HG03565 (cell line): Measurements from ENCODE around the gene LRIG2.
A peak's percentile ranks its signal among the peaks of the same experiment; 100 is the strongest.
"Not testable (repeated sequence)": the region's sequence is repeated elsewhere in the genome, so short reads cannot be mapped to it uniquely, and the experiment has no call there.

Source experiments
- ATAC-seq: cut with Tn5 transposase; IDR thresholded peaks from one replicate; pipeline ENCODE4 v1.9.1; 2021; ENCODE audit warnings: mild to moderate bottlenecking, moderate library complexity; ENCODE audit not compliant: unreplicated experiment

LRIG2 gene

DNA sequence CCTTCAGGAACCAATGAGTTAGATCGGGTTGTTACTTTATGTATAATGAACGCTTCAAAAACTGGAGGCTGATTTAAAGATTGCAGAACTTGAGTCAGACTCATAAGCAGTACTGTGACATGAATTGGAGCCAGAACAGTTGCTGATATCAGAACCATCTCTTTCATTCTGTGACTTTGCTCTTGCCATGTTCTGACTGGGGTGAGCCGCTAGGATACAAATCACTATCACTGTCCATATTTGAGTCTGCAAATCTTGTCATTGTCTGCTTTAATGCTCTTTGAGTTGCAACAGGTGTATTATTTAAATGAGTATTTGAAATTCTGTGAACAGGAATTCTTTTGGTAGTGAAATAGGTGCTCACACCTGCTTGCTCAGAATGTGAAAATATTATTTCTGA lies 52.5 kb downstream of the LRIG2 start:
- no peak for ATAC-seq

DNA sequence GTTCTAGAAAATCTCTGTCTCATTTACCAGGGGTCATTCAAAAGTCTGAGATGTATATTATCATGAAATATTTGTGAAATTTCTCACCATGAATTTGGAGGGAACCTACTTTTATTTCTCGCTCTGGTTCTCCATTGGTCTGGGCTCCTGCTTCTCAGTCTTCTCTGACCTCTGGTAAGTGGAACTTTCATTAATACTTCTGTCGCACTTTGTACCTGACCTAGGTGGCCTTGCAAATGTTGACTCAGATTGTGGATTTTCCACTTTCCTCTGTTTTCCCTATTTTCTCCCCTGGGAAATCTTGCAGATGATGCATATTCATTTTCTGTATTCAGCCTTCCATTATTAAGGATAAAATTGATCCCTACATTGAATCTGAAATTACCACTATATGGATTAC lies 53.2 kb downstream of the LRIG2 start:
- ATAC-seq = no peak

DNA sequence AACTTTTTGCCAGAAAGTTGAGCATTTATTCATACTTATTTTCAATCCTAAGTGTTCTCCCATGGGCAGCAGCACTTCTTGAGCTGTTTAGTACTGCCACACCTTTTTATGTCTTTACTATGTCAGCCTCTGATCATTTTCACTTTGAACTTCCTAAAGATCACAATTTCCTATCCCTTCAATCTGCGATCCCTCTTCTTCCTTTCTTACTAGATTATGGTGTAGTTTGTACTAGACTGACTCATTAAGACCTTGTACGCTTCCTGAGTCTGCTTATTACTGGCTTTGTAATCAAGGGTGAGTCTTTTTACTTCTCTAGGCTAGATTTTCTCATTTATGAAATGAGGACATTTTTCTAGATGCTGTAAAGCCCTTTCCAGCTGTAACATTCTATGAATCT lies 55.1 kb downstream of the LRIG2 start:
- no peak for ATAC-seq

DNA sequence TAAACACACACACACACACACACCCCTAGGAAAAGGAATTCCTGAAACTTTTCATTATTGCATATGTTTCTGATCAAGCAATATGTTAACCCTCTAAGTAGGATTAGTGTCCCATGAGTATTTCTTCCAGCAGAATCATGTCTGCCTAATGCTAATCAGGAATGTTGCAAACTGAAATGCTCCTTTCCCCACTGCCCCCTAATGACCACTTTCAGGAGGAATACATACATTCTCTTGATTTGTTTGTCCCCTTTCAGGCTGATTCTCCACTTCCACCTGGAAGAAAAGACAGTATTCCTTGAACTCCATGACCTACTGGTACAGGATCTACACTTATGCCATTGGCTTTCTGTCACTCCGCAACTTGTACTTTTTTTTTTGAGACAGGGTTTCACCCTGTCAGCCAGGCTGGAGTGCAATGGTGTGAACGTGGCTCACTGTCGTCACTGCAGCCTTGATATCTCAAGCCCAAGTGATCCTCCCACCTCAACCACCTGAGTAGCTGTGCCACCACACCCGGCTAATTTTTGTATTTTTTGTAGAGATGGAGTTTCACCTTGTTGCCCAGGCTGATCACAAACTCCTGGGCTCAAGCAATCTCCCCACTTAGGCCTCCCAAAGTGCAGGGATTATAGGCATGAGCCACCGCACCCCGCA lies 56.7 kb downstream of the LRIG2 start:
- ATAC-seq = no peak

DNA sequence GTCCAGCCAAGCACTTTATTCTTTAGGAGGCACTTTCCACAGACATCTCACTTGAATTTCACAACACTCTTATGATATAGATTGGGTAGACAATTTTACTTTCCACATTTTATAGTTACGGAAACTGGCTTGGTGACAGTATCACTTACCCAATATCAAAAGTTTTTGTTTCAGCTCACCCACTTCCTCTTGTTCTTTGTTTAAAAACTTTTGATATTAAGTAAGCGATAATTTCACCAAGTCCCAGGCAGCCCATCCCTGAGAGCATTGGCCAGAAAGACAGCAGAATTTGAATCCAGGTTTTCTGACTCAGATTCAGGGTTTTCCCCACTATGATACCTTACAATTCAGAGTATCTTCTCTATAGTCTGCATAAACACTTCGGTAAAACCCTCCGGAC lies 60.0 kb downstream of the LRIG2 start:
- no peak for ATAC-seq

DNA sequence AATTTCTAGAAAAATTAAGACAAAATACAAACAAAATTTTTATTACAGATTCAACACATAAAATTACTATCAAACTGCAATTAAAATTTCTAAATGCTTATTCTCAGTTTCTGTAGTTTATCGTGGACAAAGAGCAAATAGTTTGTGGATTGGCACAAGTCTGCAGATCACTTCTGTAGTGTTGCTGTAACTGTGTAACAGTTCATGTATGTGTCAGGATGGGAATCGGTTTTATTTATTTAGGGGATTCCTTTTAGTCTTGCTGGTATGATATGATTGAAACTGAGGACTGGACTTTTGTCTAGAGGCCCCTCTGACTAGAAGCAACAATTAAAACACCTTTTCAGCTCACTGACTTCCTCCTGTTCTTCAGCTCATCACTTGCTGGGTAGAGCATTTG lies 60.8 kb downstream of the LRIG2 start:
- no peak for ATAC-seq

DNA sequence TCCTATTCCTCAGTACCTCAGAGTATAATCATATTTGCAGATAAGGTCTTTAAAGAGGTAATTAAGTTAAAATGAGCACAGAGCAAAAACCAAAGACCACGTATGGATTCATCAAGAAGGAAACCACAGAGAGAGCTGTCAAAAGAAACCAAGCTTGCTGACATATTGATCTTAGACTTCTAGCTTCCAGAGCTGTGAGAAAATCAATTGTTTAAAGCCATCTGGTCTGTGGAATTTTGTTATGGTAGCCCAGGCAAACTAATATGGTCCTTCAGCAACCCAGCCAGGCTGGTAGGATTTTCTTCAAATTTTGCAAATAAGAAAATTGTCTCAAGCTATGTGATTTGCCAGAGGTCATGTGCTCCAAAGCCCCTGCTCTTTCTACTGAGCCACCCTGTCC lies 62.5 kb downstream of the LRIG2 start:
- no peak for ATAC-seq

DNA sequence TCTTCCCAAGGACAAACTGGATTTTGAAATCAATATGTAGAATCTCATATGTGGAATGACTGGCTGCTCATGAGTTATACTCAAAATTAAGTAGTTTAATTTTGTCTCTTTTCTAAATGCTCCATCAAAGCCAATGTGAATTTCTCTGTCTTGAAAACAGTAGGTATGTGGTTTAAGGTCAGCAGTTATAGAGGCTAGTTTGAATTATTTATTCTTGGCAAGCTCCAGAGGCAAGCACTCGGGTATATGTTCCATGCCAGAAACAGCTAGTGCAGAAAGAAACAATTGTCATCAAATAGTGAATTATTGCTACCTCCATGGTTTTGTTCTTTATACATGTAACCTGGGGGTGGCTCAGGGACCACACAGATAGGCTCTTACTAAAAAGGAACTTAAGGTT lies 63.5 kb downstream of the LRIG2 start:
- ATAC-seq = no peak

DNA sequence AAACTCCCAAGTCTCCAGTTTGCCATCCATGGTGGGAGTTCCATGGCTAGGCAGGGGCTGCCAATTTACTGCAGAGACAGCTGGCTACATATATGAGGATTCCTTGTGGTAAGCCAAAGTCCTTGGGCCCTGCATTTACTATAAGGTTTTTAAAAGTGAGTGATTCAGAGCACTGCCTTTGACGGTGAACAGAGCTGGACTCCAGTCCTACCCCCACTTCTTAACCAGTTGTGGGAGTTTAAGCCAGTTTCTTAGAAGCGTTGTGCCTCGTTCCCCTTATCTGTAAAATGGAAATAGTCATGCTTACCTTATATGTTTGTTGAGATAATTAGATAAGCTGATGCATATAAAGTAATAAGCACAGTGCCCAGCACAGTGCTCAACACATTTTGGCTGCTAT lies 64.6 kb downstream of the LRIG2 start:
- no peak for ATAC-seq

DNA sequence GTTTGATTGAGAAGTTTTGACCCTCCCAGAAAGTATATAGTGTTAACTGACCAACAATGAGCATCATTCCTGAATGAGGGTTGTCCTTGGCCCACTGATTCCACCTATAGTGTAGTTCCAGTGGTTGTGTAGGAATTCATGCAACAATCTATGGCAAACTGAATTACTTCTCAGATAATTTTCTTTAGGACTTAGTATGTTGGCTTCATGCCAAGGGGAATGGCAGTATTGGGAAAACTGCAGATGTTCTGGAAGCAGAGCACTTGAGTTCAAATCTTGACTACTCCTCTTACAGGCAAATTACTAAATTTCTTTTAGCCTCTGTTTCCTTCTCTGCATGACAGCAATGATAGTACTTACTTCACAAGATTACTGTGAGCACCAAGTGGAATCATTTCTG lies 65.8 kb downstream of the LRIG2 start:
- no peak for ATAC-seq

DNA sequence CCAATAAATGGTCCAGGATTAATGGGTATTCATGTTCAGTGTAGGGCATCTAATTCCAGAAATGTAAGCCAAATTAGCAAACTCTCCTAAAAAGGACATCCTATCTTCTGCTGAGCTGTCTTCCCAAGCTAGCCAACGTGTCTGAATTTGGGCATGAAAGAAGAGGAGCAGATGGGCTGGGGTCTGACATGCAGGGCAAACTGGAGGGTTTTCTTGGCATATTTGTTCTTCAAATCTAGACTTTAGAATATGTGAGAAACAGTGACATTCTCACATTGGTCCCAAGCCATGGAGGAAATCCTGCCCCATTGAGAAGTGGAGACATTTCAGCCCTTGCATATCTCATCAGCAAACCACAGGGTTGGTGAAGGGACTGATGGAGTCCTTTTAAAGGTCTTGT lies 67.2 kb downstream of the LRIG2 start:
- no peak for ATAC-seq

DNA sequence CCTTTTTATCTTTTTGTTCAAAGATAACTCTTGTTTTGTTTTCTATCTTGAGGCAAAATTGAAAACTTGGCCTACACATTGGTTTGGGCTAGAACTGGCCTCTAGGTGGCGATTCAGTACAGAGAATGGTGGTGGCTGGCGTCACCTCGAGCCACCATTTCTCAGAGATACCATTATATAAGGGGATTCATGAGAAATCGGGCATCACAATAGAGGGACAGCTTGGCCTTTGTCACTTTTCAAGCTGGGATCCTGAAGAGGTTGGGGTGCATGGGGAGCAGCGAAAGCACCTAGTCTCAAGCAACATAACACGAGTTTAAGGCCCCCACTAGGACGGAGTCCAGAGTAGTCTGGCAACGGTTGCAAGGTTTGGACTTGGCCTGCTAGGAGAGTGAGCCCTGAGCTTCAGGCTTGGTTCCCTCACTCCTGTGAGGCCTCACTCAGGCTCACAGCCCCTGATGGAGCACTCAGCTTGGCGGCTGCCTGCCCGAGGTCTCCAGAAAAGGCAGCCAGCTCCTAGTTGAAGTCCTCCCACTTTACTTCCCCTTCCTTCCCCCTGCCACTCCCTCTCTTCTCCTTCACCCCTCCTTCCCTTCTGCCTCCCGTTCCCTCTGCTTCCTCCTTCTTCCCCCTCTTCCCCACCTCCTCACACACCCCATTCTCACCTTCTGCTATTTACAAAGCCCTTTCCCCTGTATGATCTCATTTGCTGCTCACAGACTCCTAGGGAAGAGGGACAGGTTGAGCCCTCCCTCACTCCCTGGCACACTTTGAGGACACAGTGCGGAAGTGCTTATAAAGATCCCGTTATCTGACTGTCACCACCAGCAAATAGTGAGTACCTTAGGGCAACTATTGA lies 67.8 kb downstream of the LRIG2 start:
- ATAC-seq = peak; percentile 65

DNA sequence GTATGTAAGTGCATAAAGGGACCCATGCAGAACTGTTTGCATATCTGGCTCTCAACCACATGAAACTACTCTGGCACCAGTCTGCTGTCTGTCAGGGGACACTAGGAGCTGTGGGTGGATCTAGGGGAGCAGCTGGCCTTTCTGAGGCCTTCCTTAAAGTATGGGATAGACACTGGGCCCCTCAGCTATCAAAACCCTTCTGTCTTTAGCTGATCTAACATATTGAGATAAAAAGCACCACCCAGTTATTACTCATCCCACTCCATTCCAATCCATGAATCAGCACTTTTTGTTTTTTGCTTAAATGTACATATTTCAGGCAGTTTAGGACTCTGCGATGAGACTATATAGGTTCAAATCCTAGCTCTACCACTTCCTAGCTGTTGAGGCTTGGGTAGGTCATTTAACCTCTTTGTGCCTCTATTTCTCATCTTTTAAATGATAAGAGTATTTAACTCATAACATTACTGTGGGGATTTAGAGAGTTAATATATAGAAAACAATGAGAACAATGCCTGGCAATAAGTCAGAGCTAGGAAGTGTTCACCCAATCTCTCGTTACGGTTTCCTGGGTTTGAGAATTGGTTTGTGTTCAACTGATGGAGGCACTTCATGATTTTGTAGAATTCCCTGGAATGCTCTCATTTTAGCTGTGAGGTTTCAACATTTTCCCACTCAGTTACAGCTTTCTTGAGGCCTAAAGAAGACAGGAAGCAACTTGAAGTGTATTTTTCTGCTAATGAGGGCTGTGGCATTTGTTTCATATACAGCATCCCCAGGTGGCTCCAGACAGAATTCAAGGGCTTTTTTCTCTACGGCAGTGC lies 68.9 kb downstream of the LRIG2 start:
- ATAC-seq = no peak

DNA sequence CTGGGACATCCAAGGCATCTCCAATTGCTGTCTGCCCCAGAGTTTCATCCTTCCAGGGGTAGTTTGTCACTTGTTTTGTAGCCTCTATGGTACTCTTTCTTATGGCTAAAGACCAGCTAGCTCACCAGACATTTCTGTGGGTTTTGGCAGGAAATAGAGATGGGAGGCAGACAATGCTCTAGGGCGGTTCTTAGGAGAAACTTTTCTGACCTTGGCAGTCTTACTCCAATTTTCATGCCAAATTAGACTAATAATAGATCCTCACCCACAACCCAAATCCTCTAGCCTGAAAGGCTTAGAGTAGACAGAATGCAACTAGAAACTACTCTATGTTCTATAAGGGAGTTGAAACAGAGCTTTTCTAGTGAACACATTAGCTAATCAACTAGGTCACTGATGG lies 69.8 kb downstream of the LRIG2 start:
- no peak for ATAC-seq

DNA sequence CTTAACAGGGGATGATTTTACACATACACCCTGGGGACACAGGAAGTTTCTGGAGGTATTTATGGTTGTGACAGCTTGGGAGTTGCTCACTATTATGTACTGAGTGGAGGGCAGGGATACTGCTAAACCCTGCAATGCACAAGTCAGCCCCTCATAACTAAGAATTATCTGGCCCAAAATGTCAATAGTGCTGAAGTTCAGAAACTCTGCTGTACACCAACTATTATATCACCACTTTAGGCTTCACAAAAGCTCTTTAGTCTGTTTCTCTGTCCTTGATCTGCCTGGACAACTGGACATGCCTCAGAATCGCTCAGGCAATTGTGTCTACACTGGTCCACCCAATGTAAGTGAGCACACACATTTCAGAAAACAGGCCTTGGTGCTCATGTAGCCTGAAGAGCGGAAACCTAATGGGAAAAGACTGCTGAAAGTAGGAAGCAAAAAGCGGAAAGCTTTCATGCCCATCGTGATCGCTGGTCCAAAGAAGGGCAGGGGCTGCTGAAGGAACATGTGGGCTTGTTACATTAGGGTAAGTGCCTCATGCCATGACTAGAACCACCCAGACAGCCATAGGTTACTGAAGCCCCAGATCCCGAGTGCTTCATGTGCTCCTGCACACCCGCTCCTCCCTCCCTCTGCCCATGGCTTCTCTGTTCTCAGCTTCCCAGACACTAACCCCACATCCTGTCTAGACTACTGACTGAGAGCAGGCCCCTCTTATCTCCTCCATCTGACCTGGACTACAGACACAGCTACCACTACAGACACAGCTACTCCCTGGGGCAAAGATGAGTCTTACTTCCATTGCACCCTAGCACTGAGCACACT lies 73.5 kb downstream of the LRIG2 start:
- ATAC-seq = no peak

DNA sequence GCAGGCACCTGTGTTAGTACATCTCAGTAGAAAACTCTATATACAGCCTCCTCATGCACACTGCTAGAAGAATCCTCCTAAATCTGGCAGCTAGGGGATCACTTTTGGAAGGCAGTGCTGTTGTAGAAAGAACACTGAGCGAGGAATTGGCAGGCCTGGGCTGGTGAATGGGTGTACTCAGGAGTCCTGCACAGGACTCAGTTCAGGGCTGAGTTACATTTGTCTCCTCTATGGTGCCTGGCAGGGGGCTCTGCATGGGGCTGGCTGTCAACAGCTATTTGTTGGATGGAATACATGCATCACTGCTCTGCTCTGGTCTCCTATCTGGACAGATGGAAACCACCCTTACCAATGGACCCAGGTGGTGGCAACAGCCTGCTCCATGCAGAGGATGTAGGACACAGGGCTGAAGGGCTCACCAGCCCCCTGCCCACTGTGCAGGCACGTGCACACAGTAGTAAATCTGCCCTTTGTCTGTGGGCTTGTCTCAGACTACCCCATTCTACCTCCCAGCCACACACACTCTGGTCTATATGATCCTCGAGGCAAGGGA lies 74.2 kb downstream of the LRIG2 start:
- no peak for ATAC-seq

DNA sequence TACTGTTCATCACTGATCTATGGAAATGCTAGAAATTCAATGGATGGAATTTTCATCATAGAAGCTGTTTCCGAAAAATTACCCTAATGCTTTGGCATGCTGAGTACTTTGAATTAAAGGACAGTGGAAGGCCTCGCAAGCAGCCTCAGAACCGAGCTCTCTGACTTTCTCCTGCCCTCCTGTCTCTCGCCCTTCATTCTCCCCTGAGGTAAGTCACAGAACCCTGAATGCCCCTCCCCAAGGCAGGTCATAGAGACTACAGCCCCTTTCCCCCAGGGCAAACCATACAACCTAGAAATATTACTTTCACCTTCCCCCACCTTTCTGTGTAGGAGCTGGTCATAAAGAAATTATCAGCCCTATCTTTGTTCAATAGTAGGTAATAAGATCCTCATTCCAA lies 74.8 kb downstream of the LRIG2 start:
- no peak for ATAC-seq

DNA sequence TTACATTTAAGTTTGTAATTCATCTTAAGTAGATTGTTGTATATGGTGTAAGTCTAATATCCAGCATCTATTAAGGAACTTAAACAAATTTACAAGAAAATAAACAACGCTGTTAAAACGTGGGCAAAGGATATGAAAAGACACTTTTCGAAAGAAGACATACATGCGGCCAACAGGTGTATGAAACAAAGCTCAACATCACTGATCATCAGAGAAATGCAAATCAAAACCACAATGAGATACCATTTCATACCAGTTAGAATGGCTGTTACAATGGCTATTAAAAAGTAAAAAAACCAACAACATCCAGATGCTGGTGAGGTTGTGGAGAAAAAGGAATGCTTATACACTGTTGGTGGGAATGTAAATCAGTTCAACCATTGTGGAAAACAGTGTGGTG lies 77.5 kb downstream of the LRIG2 start:
- not testable (repeated sequence) for ATAC-seq

DNA sequence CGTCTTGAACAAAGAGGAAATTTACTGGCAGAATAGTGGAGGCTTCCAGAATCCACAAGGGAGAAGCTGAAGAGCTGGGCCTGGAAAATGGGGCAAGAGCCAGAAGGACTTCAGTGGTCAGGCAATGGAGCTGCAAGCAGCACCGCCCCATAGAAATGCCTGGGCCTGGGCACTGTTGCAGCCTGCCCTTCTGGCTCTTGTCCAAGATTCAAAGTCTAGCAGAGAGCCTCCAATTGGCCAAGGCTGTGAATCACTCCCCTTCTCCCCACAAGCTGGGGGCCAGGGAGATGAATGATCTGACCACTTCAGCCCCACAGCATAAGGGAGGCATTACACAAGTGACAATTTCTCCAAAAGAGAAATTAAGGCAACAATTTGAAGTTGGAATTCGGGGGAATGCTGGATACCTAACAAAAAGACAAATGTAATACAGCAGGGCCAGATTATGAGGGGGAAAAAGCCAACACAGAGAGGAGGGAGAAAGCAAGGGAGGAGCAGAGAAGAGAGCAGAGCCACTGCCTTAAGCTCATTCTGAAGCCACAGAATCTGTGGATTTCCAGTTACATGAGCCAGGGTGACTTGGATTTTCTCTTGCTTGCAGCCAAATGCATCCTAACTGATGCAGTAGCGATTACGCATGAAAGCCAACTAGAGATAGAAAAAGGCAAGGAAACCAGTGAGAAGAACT lies 80.3 kb downstream of the LRIG2 start:
- no peak for ATAC-seq

DNA sequence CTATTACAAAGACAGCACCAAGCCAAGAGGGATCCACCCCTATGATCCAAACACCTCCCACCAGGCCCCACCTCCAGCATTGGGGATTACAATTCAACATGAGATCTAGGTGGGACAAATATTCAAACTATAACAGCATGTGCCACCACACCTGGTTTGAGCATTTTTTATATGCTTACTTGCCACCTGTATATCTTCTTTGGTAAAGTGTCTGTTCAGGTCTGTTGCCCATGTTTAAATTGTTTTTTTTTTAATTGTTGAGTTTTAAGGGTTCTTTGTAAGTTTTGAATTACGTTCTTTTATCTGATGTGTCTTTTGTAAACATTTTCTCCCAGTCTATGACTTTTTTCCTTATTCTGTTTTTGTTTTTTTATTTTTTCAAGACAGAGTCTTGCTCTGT lies 83.4 kb downstream of the LRIG2 start:
- ATAC-seq = no peak
